GM21786 (cell line): Measurements from ENCODE around the gene FHOD3.

ENCODE experiments used
- ATAC-seq: cut with Tn5 transposase; IDR thresholded peaks from one replicate; pipeline ENCODE4 v1.9.1; 2021; ENCODE audit not compliant: unreplicated experiment

The FHOD3 gene

GRCh38 chr18:36643061-36643460, 345.5 kb downstream of the FHOD3 start:
- no peak for ATAC-seq

GRCh38 chr18:36648803-36649202, 351.3 kb downstream of the FHOD3 start:
- ATAC-seq, result no peak

GRCh38 chr18:36649205-36649604, 351.7 kb downstream of the FHOD3 start:
- ATAC-seq, result no peak

GRCh38 chr18:36650266-36650665, 352.8 kb downstream of the FHOD3 start:
- no peak for ATAC-seq

- peak; percentile 84 for ATAC-seq
Observed at GRCh38 chr18:36650906-36651305, 353.4 kb downstream of the FHOD3 start.

- ATAC-seq, result no peak
Observed at GRCh38 chr18:36652503-36652902, 355.0 kb downstream of the FHOD3 start.

- no peak for ATAC-seq
Observed at GRCh38 chr18:36653141-36653869, 355.8 kb downstream of the FHOD3 start.

GRCh38 chr18:36653870-36654269, 356.4 kb downstream of the FHOD3 start:
- no peak for ATAC-seq

- no peak for ATAC-seq
Observed at GRCh38 chr18:36655074-36655473, 357.6 kb downstream of the FHOD3 start.

- no peak for ATAC-seq
Observed at GRCh38 chr18:36655930-36656329, 358.4 kb downstream of the FHOD3 start.

- ATAC-seq, result no peak
Observed at GRCh38 chr18:36658611-36659010, 361.1 kb downstream of the FHOD3 start.

GRCh38 chr18:36660311-36660710, 362.8 kb downstream of the FHOD3 start:
- ATAC-seq, result no peak

GRCh38 chr18:36661999-36662398, 364.5 kb downstream of the FHOD3 start:
- ATAC-seq, result no peak

- no peak for ATAC-seq
Observed at GRCh38 chr18:36663312-36663711, 365.8 kb downstream of the FHOD3 start.

GRCh38 chr18:36665952-36666351, 368.4 kb downstream of the FHOD3 start:
- ATAC-seq, result no peak

- ATAC-seq, result no peak
Observed at GRCh38 chr18:36667811-36668210, 370.3 kb downstream of the FHOD3 start.

GRCh38 chr18:36668349-36668748, 370.8 kb downstream of the FHOD3 start:
- ATAC-seq, result no peak

GRCh38 chr18:36672437-36673344, 375.2 kb downstream of the FHOD3 start:
- peak; percentile 84 for ATAC-seq

GRCh38 chr18:36673452-36673851, 375.9 kb downstream of the FHOD3 start:
- ATAC-seq, result no peak

- ATAC-seq, result no peak
Observed at GRCh38 chr18:36675076-36675475, 377.6 kb downstream of the FHOD3 start.

- ATAC-seq, result no peak
Observed at GRCh38 chr18:36675542-36675941, 378.0 kb downstream of the FHOD3 start.

- no peak for ATAC-seq
Observed at GRCh38 chr18:36676629-36677028, 379.1 kb downstream of the FHOD3 start.
